Regular cardiac myocyte (primary cell): ENCODE data around the gene JPH2. TPM values are rescaled to one million over a fixed set of nuclear protein-coding genes. Genes with fewer than 3 reads are reported as not detected.

Experiments
- total RNA-seq: library from RNA; depleted of rRNA; stranded (reverse); fragments of >200 nt; gene quantifications from 2 replicates; pipeline ENCODE4 v1.2.3, GENCODE V29; 2014

The JPH2 gene
- 0.96 and 2.5 TPM in 2 replicates for total RNA-seq

DNA sequence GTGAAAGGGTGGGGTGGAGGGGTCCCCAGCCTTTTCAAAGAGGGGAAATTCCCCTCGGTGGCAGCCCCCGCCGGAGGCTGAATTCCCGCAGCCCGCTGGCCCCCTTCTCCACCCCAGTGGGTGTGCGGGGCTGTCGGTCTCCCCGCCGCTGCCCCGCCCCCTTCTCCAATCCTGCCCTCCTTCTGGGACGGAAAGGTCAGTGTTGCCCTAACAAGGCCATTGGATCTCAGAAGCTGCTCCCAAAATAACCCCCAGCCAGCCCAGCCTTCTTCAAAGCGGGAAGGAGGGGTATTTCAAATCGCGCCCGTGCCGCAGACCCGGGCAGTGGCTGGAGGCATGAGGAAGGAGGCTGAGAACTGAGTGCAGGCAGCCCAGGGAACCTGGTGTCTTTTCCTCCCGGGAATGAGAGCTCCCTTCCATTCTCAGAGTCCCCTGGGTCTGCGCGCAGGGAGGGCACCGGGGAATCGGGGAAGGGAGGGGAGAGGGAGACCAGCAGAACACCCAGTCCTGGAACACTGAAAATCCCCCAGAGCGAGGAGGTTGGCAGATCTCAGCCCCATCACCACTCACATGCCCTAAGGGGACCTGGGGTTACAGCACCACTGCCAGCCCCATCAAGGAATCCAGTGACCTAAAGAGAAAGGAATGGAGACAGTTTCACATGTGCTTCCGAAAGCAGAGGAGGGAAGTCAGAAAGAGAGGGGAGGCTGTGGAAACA, at the start of gene JPH2:
Gene JPH2 (minus strand): TSS at position 135 of the 718 bp plus-strand sequence. CDS start 483 bp downstream, outside the sequence.

DNA sequence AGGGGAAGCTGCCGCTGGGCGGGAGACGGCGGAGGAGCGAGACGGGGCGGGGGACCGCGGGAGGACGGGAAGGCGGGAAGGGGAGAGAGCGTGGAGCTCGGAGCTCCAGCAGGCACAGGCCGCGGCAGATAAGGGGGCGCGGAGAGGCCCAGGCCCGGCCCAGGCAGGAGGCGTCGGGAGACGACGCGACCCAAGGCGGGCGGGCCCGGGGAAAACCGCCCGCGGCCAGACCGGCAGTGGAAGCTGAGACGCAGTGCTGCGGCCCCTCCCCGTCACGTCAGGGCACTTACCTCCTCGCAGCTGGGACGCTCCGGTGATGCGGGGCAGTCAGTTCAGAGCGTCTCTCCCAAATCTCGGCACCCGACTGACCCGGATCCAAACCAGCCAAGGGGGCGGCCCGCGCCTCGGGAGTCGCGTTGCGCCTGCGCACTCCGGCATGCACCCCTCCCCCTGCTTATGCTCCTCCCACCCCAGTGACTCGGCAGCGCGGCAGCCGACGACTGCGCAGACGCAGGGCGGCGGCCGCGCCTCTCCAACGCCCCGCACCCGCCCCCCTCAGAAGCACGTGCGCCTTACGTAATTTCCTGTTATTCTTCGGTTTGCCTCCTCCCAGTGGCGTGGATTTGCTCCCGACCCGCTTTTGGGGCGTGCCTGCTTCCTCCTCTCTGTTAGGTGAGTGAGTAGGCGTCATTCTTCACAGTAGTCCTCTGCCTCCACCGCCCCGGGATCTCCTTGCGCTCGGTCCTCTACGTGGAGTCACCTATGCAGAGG, 23.6 kb upstream of the JPH2 start, which contains the start of gene OSER1:
Gene OSER1 (minus strand): TSS at position 366 of the 771 bp plus-strand sequence. CDS start 3,814 bp downstream, outside the sequence.

Other genes starting within 250 kb of the JPH2 start
- gene OSER1, start 23.6 kb upstream of the JPH2 start, total RNA-seq = 48.2 and 49.7 TPM in 2 replicates
- gene GDAP1L1, start 60.1 kb upstream of the JPH2 start, total RNA-seq = not detected in 2 replicates
- 6.2 and 8.4 TPM in 2 replicates for gene FITM2, start 124.0 kb upstream of the JPH2 start, total RNA-seq
- gene R3HDML, start 149.9 kb upstream of the JPH2 start, total RNA-seq = not detected in 2 replicates
- gene HNF4A, start 168.5 kb upstream of the JPH2 start, total RNA-seq = under 0.01 and 0.19 TPM in 2 replicates